22Rv1 (cell line): Measurements from ENCODE around the gene MPHOSPH10.
A peak's percentile ranks its signal among the peaks of the same experiment; 100 is the strongest.

Experiments used
- ZFX ChIP-seq: fragments of 450-650 bp; IDR thresholded peaks from 2 replicates; pipeline ENCODE4 v1.6.1; 2017; ENCODE audit warnings: antibody characterized with exemption, borderline replicate concordance
- TF ChIP-seq, protein P1 (sequence below): fragments of 450-650 bp; IDR thresholded peaks from 2 replicates; pipeline ENCODE4 v1.5.1; 2017; ENCODE audit warnings: mild to moderate bottlenecking

DNA sequence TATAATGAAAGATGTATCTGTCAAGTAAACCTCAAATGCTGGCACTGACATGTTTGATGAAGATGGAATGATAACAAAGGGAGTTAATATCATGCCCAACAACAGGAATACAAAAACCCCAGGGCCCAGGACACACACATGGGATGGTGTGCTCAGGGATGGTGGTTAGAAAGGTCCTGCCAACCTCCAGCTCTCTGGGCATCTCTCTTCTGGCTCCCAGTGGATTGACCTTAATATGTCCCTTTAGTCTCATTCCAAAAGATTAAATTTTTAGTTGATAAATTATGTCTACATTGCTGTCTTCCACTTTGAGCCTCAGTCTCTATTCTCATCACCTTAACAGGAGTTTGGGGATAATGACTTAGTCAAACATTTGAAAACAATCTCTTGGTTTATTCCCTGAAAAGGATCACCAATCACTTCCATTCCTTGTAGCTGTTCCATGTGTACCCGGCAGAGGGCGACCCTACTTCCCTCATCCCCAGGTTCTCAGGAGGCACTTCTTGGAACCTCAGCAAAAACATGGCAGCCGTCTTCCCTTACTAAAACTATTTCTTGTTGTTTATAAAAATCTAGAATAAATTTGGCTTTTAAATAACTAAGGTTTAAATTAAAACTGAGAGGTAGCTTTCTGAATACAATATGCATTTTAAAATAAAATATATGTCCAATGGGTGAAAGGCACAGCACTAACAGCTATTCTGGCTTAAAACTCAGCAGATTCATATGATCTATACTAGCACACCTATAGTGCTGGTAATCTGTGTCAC, 30.1 kb upstream of the MPHOSPH10 start:
- TF ChIP-seq, protein P1, sequence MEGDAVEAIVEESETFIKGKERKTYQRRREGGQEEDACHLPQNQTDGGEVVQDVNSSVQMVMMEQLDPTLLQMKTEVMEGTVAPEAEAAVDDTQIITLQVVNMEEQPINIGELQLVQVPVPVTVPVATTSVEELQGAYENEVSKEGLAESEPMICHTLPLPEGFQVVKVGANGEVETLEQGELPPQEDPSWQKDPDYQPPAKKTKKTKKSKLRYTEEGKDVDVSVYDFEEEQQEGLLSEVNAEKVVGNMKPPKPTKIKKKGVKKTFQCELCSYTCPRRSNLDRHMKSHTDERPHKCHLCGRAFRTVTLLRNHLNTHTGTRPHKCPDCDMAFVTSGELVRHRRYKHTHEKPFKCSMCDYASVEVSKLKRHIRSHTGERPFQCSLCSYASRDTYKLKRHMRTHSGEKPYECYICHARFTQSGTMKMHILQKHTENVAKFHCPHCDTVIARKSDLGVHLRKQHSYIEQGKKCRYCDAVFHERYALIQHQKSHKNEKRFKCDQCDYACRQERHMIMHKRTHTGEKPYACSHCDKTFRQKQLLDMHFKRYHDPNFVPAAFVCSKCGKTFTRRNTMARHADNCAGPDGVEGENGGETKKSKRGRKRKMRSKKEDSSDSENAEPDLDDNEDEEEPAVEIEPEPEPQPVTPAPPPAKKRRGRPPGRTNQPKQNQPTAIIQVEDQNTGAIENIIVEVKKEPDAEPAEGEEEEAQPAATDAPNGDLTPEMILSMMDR, result peak; percentile 94
- no peak for TF ChIP-seq ZFX
